ENCODE measurements around the gene NCOA4. TPM values are rescaled to one million over a fixed set of nuclear protein-coding genes. Genes with fewer than 3 reads are reported as not detected.
"Not testable (repeated sequence)": the region's sequence is repeated elsewhere in the genome, so short reads cannot be mapped to it uniquely, and the experiment has no call there.

NCOA4 gene
- total RNA-seq, 4 donors from 2014 or later, result 88.8 to 223 (median 110) TPM

DNA sequence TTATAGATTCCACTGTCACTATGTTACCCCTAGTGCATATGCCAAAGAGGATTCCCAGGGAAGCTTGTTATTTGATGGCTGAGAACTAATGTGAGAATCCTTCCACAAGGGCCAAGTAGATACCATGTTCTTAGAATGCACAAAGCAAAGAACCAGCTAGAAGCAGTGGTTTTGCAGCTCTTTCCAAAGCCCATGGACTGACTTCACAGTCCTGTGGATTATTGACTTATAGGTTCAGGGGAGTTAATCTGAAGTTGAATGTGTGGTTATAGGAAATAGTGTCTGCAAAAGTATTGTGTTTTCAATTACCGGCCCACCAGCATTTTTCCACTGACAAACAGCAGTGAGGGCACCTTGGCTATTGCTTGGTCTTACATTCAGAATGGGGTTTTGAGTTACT is 29.9 kb downstream of the NCOA4 start:
- intact Hi-C loops (cut with DNase I; ENCODE audit: low total_unique reads), result no loop called here
- H3K4me1 ChIP-seq, result no peaks in the 10 kb centered on the region
- no peaks in the 10 kb centered on the region for H3K36me3 ChIP-seq
- H3K27me3 ChIP-seq, result no peaks in the 10 kb centered on the region
- no peak overlapping the region for H3K27ac ChIP-seq
- TF ChIP-seq POLR2A (IDR thresholded peaks at IDR 0.05), result no peak
- TF ChIP-seq, protein P1, sequence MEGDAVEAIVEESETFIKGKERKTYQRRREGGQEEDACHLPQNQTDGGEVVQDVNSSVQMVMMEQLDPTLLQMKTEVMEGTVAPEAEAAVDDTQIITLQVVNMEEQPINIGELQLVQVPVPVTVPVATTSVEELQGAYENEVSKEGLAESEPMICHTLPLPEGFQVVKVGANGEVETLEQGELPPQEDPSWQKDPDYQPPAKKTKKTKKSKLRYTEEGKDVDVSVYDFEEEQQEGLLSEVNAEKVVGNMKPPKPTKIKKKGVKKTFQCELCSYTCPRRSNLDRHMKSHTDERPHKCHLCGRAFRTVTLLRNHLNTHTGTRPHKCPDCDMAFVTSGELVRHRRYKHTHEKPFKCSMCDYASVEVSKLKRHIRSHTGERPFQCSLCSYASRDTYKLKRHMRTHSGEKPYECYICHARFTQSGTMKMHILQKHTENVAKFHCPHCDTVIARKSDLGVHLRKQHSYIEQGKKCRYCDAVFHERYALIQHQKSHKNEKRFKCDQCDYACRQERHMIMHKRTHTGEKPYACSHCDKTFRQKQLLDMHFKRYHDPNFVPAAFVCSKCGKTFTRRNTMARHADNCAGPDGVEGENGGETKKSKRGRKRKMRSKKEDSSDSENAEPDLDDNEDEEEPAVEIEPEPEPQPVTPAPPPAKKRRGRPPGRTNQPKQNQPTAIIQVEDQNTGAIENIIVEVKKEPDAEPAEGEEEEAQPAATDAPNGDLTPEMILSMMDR (IDR thresholded peaks at IDR 0.05), result no peak
- no peak for DNase-seq
- no peaks in the 10 kb centered on the region for H3K9me3 ChIP-seq
- H3K4me3 ChIP-seq, result no peak overlapping the region

DNA sequence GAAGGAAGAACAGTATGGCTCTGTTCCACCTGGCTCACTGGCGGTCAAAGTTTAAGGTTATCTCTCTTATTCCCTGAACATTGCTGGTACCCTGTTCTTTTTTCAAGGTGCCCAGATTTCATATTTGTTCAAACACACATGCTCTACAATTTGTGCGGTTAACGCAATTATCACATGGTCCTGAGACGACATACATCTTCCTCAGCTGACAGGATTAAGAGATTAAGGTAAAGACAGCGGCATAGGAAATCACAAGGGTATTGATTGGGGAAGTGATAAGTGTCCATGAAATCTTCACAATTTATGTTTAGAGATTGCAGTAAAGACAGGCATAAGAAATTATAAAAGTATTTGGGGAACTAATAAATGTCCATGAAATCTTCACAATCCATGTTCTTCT is 30.5 kb downstream of the NCOA4 start:
- H3K36me3 ChIP-seq; H3K4me1 ChIP-seq; intact Hi-C loops (cut with DNase I; ENCODE audit: low total_unique reads); H3K27me3 ChIP-seq; H3K4me3 ChIP-seq; DNase-seq; H3K9me3 ChIP-seq; H3K27ac ChIP-seq: not testable (repeated sequence)

DNA sequence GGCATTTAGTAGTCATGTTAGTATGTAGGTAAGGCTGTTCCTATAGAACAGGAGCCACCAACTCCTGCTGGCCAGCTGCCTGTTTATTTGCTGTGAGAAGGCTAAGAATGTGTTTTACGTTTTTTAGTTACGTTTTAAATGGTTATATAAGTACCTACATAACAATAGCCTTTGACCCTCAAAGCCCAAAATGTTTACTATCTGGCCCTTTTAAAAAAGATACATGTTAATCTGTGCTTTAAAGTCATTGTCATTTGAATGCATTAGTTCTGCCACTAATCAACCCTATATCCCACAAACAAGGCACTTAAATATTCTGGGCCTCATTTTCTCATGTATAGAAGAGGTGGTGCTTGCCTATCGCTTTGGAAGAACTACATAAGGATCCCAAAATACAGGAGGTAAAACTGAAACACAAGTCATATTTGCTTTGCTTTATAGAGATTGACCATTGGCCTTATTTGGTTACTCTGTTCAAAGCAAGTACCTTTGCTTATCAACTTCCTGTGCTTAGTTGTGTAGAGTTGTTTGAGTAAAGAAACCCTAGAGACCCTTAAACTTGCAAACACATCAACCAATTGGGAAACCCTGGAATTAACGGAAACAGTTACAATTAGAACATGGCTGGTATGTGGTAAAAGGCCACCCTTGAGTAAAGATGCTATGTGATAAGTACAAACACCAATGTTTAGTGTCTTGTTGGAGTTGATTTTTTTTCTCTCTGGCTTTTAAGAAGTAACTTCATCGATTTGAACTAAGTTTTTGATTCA is 32.2 kb downstream of the NCOA4 start:
- no peaks in the 10 kb centered on the region for H3K9me3 ChIP-seq
- intact Hi-C loops (cut with DNase I; ENCODE audit: low total_unique reads), result no loop called here
- H3K4me3 ChIP-seq, result no peak overlapping the region
- no peak overlapping the region for H3K27ac ChIP-seq
- H3K4me1 ChIP-seq, result no peaks in the 10 kb centered on the region
- H3K36me3 ChIP-seq, result no peaks in the 10 kb centered on the region
- no peak for DNase-seq
- no peak for TF ChIP-seq POLR2A (IDR thresholded peaks at IDR 0.05)
- TF ChIP-seq, protein P1 (IDR thresholded peaks at IDR 0.05), result no peak
- H3K27me3 ChIP-seq, result no peaks in the 10 kb centered on the region

DNA sequence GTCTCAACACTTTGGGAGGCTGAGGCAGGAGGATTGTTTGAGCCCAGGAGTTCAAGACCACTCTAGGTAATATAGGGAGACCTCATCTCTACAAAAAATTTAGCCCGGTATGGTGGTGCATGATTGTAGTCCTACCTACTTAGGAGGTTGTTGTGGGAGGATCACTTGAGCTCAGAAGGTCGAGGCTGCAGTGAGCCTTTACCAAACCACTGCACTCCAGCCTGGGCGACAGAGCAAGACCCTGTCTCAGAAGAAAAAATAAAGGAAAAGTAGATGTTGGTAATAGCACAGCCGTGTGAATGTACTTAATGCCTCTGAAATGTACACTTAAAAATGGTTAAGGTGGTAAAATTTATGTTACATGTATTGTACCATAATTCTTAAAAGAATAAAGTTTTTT is 32.9 kb downstream of the NCOA4 start:
- no peak for DNase-seq
- TF ChIP-seq POLR2A (IDR thresholded peaks at IDR 0.05), result no peak
- TF ChIP-seq, protein P1 (IDR thresholded peaks at IDR 0.05), result no peak
- intact Hi-C loops (cut with DNase I; ENCODE audit: low total_unique reads), result no loop called here
- Histone ChIP-seq H3K27me3 (no peaks in the 10 kb centered on the region), H3K9me3 (no peaks in the 10 kb centered on the region), H3K4me3 (no peak overlapping the region), H3K36me3 (no peaks in the 10 kb centered on the region), H3K27ac (no peak overlapping the region), H3K4me1 (no peaks in the 10 kb centered on the region)

DNA sequence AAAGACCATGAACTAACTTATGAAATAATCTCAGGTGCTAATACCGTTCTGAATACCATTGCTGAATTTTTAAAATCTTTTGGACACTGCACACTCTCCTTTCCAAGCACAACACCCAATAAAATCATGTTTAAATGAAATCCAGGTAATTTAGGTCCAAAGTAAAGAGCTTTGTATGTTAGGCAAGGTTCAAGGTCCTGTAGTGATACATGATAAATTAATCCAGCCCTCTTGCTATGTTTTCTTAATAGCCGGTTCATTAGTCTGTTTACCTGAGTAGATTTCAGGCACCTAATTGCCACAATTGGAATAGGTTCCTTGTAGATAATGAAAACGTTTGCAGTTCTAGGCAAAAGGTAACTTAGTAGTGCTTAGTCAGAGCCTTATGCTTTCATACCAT is 44.8 kb downstream of the NCOA4 start:
- H3K9me3 ChIP-seq; H3K4me1 ChIP-seq; H3K27ac ChIP-seq; intact Hi-C loops (cut with DNase I; ENCODE audit: low total_unique reads); H3K36me3 ChIP-seq; H3K4me3 ChIP-seq; DNase-seq; H3K27me3 ChIP-seq: not testable (repeated sequence)

DNA sequence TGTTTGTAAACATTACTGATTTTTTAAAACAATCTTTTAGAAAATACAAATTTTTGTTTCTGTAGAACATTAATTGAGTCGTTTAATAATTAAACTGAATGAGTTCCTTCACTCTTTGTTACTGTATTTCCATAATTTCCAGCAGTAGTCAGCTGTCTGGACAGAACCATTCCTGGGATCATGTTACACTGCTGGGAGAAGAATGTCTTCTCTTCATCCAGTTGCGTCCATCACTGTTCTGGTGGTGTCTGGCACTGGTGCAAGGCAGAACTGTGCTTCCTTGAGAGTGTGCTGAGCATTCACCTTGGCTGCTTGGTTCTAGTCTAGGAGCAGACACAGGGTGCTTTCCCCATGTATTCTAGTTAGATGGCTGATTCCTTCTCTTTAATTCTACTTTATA is 46.0 kb downstream of the NCOA4 start:
- DNase-seq; H3K9me3 ChIP-seq; H3K27ac ChIP-seq; H3K27me3 ChIP-seq; intact Hi-C loops (cut with DNase I; ENCODE audit: low total_unique reads); H3K36me3 ChIP-seq; H3K4me3 ChIP-seq; H3K4me1 ChIP-seq: not testable (repeated sequence)
